Stomach (tissue), 9 donors: Measurements from ENCODE around the gene LRRC56. TPM values are rescaled to one million over a fixed set of nuclear protein-coding genes. Genes with fewer than 3 reads are reported as not detected.

Source experiments
- DNase-seq, 2 donors: peaks; one replicate each; pipeline versions ENCODE4 v3.0.0 to v3.0.0-alpha.2; 2013 to 2019
- H3K27ac ChIP-seq, 5 donors: fragments of 200-600 bp in 4 of 5; sonication (generic) in 4 of 5; one replicate each; pipeline ENCODE4 v1.5.1; 2013 to 2019; ENCODE audit warnings: mild to moderate bottlenecking in 1 of 5, moderate library complexity in 1 of 5
- H3K27me3 ChIP-seq, 3 donors: fragments of 200-600 bp; sonication (generic); one replicate each; pipeline ENCODE4 v1.5.1; 2017 to 2019; ENCODE audit warnings: mixed run types in 1 of 3
- H3K36me3 ChIP-seq, 4 donors: fragments of 200-600 bp; sonication (generic); 1 replicate in 3 of 4; 2 replicates in 1 of 4; pipeline ENCODE4 v1.5.1; 2016 to 2019
- H3K4me1 ChIP-seq, 4 donors: fragments of 200-600 bp; sonication (generic); one replicate each; pipeline ENCODE4 v1.5.1; 2016 to 2019
- H3K4me3 ChIP-seq, 4 donors: fragments of 200-600 bp; sonication (generic) in 3 of 4; one replicate each; pipeline ENCODE4 v1.5.1; 2016 to 2019; ENCODE audit warnings: mild to moderate bottlenecking in 1 of 4
- H3K9me3 ChIP-seq, 4 donors: fragments of 200-600 bp; sonication (generic); one replicate each; pipeline ENCODE4 v1.5.1; 2016 to 2019
- CTCF ChIP-seq, 7 experiments: fragments of 450-650 bp in 4 of 7; fragments of 200-600 bp in 3 of 7; sonication (generic) in 3 of 7; IDR thresholded peaks; one replicate each; pipeline ENCODE4 v1.5.1; 2016 to 2019; ENCODE audit warnings: antibody characterized with exemption in 7 of 7, control low read depth in 2 of 7, mild to moderate bottlenecking in 1 of 7
- EP300 ChIP-seq: sonication (generic); formaldehyde crosslinking; IDR thresholded peaks from one replicate; pipeline ENCODE4 v1.6.1; 2017; ENCODE audit warnings: antibody characterized with exemption
- POLR2A ChIP-seq, 4 donors: fragments of 450-650 bp; IDR thresholded peaks; one replicate each; pipeline ENCODE4 v1.6.1; 2016; ENCODE audit warnings: antibody characterized with exemption in 4 of 4, control low read depth in 2 of 4, mild to moderate bottlenecking in 1 of 4, moderate library complexity in 1 of 4
- POLR2AphosphoS5 ChIP-seq, 3 donors: sonication (generic); formaldehyde crosslinking; IDR thresholded peaks; one replicate each; pipeline ENCODE4 v1.6.1; 2016; ENCODE audit warnings: antibody characterized with exemption in 3 of 3
- WGBS, 5 donors: extraction: QIAGEN DNeasy Blood & Tissue Kit in 3 of 5; methylation state at CpG; one replicate each; pipeline versions ENCODE4 v1.1.5 to v1.1.7; 2013 to 2018; 5-methylcytosine and 5-hydroxymethylcytosine counted together
- intact Hi-C: fragments of 100-400 bp; cut with DNase I; formaldehyde crosslinking; loops from one replicate; pipeline ENCODE4 v1.15.1; 2023; ENCODE audit warnings: low total_unique reads
- polyA plus RNA-seq, 3 donors: library from polyadenylated mRNA; stranded (reverse); fragments of 200-250 nt; gene quantifications; one replicate each; pipeline ENCODE4 v1.2.3, GENCODE V29; 2013
- total RNA-seq, 5 donors: library from RNA; depleted of rRNA; stranded (reverse); fragments of >200 nt; gene quantifications; one replicate each; pipeline versions ENCODE4 v1.1.0 to v1.2.3, GENCODE V29; 2014 to 2016
- donor health status: healthy with polysubstance abuse.
- donor health status: Bipolar disorder and iron deficiency.
- donor health status: healthy.

Gene LRRC56
- total and polyA plus RNA-seq, 8 donors, result 0.18 to 8.1 (median 2.9) TPM; not detected in 1

DNA sequence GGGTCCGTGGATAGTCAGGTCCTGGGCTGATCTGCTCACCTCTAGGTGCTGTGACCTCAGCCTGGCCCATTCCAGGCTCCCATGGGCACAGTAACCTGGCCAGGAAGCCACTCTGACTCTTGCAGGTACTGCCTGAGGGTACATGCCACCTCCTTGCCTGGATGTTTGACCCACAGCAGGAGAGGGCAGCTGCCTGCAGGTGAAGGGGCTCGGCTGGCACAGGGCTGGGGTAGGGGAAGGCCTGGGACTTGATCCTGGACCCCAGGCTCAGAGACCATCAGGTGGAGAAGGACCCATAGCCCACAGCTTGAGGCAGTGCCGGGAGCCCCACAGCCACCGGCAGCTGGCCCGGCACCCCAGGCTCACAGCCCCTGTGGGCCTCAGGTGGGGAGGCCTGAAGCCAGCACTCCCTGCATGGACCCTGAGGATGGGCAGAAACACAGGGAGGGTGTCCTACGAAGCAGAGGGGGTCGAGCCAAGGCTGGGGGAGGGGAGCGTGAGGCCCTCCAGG lies 2.7 kb downstream of the LRRC56 start:
- TF ChIP-seq POLR2A (IDR thresholded peaks at IDR 0.05), result no peak
- TF ChIP-seq POLR2AphosphoS5 (IDR thresholded peaks at IDR 0.05), result no peak
- TF ChIP-seq CTCF (IDR thresholded peaks at IDR 0.05), result no peak
- TF ChIP-seq EP300, result no peak
- DNase-seq, result no peak
- H3K9me3 ChIP-seq, result no peaks in the 10 kb centered on the region
- peaks cover 0 to 22% (median 0%) of the 10 kb centered on the region in 3 donors for H3K27me3 ChIP-seq
- H3K27ac ChIP-seq, result no peak overlapping the region
- H3K4me3 ChIP-seq, result no peak overlapping the region
- intact Hi-C loops, result no loop called here
- H3K36me3 ChIP-seq, result no peaks in the 10 kb centered on the region
- H3K4me1 ChIP-seq, result peaks cover 23 to 26% (median 26%) of the 10 kb centered on the region in 4 donors
- 84 to 94% (median 88%) methylated on average over 6 to 8 of the region's 8 CpGs for WGBS, 5 donors

GRCh38 chr11:540583-541432 lies 3.5 kb downstream of the LRRC56 start:
- no peak overlapping the region for H3K27ac ChIP-seq
- no peaks in the 10 kb centered on the region for H3K36me3 ChIP-seq
- 87 to 96% (median 92%) methylated on average over 15 to 23 of the region's 23 CpGs for WGBS, 5 donors
- peak in 1 of 2 donors; percentile 3 for DNase-seq
- H3K4me3 ChIP-seq, result no peak overlapping the region
- no peaks in the 10 kb centered on the region for H3K9me3 ChIP-seq
- H3K27me3 ChIP-seq, result peaks cover 0 to 22% (median 0%) of the 10 kb centered on the region in 3 donors
- H3K4me1 ChIP-seq, result peaks cover 22 to 26% (median 25%) of the 10 kb centered on the region in 4 donors
- intact Hi-C loops, result no loop called here
- TF ChIP-seq CTCF (IDR thresholded peaks at IDR 0.05), result no peak
- TF ChIP-seq EP300, result no peak
- TF ChIP-seq POLR2AphosphoS5 (IDR thresholded peaks at IDR 0.05), result no peak
- TF ChIP-seq POLR2A (IDR thresholded peaks at IDR 0.05), result no peak

GRCh38 chr11:541433-541885 lies 4.1 kb downstream of the LRRC56 start:
- 88 to 95% (median 90%) methylated on average over 19 to 20 of the region's 20 CpGs for WGBS, 5 donors
- no peaks in the 10 kb centered on the region for H3K9me3 ChIP-seq
- intact Hi-C loops, result no loop called here
- no peak overlapping the region for H3K4me3 ChIP-seq
- TF ChIP-seq POLR2A (IDR thresholded peaks at IDR 0.05), result no peak
- TF ChIP-seq POLR2AphosphoS5 (IDR thresholded peaks at IDR 0.05), result no peak
- TF ChIP-seq CTCF (IDR thresholded peaks at IDR 0.05), result no peak
- H3K27ac ChIP-seq, result no peak overlapping the region
- no peaks in the 10 kb centered on the region for H3K36me3 ChIP-seq
- H3K27me3 ChIP-seq, result peaks cover 0 to 19% (median 0%) of the 10 kb centered on the region in 3 donors
- peak in 1 of 2 donors; percentile 13 for DNase-seq
- H3K4me1 ChIP-seq, result peaks cover 16 to 19% (median 18%) of the 10 kb centered on the region in 4 donors

GRCh38 chr11:544817-545166 lies 7.5 kb downstream of the LRRC56 start:
- Histone ChIP-seq H3K36me3 (no peaks in the 10 kb centered on the region), H3K4me1 (no peaks in the 10 kb centered on the region), H3K27ac (no peak overlapping the region), H3K9me3 (no peaks in the 10 kb centered on the region), H3K27me3 (no peaks in the 10 kb centered on the region), H3K4me3 (no peak overlapping the region)
- WGBS, 5 donors, result 70 to 92% (median 89%) methylated on average over 4 to 5 of the region's 5 CpGs
- no peak for DNase-seq
- TF ChIP-seq POLR2AphosphoS5 (IDR thresholded peaks at IDR 0.05) (no peak), EP300 (no peak), POLR2A (IDR thresholded peaks at IDR 0.05) (no peak), CTCF (IDR thresholded peaks at IDR 0.05) (no peak)
- intact Hi-C loops, result no loop called here
